Islet of Langerhans (tissue), 1 donor: ENCODE measurements around the gene R3HCC1L.

Source experiments
- FAIRE-seq: peaks from one replicate; lab custom pipeline; 2011; peaks lifted over from hg19 to GRCh38; lab: Jason Lieb, UNC

R3HCC1L gene

DNA sequence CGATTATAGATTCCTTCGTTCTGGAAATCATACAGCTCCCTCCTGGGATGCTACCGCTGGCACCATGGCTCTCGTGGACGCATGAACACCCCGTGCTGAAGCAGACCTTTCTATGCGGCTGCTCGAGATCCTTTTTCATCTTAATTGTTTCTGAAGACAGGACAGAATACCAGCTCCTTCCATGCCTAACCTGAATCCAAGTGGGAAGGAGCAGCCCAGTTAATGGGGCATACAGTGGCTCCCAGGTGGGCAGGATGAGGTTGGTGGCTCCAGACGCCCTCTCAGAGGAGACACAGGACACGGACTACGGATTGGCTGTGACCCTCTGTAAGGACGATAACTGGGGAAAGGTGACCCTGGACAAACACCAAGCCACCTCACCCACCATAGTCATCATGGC lies 152.0 kb downstream of the R3HCC1L start:
- FAIRE-seq, result no peak

DNA sequence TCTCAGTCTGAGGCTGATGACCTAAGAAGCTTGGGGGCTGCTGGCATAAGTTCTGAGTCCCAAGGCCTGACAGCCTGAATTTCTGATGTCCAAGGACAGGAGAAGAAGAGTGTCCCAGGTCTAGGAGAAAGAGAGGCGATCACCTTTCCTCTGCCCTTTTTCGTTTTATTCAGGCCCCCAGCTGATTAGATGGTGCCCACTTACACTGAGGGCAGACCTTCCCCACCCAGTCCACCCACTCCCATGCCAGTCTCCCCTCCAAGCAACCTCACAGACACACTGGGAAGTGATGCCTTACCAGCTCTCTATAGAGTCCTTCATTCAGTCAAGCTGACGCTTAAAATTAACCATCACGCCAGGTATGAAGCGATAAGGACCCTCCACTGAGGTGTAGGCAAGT lies 152.9 kb downstream of the R3HCC1L start:
- no peak for FAIRE-seq

DNA sequence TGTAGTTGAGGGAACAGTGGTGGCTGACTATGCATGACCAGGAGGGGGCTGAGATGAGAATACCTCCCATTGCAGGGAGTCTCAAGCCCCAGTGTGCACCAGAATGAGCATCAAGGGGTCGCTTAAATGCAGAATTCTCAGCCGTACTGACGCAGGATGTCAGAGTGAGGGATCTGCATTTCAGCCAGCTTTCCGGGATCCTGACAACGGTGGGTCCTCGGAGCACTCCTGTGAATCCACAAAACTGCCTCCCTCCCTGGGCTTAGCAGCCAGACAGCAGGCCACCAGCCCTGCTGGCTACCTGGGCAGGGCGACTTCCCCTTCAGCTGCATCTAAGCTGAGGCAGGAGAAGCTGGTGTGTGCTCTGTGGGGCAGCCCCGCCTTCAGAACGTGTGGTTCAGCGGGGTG lies 155.3 kb downstream of the R3HCC1L start:
- FAIRE-seq, result no peak

DNA sequence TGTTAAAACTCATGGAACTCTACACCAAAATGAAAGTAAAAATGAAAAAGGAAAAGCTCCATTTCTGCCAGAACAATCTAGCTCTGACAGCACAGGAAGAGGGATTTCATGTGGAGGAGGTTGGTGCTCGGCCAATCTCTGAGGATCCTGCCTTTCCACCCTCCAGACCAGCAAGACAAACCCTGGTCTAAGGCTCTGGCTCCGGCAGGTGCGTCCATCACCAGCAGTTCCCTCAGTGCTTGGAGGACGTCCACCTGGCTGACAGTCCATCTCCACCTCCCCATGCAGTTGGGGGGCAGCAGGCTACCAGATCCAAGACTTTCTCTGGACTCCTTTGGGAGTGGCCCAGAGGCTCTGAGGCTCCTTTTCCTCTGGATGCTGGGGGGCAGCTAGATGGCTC lies 158.5 kb downstream of the R3HCC1L start:
- no peak for FAIRE-seq

DNA sequence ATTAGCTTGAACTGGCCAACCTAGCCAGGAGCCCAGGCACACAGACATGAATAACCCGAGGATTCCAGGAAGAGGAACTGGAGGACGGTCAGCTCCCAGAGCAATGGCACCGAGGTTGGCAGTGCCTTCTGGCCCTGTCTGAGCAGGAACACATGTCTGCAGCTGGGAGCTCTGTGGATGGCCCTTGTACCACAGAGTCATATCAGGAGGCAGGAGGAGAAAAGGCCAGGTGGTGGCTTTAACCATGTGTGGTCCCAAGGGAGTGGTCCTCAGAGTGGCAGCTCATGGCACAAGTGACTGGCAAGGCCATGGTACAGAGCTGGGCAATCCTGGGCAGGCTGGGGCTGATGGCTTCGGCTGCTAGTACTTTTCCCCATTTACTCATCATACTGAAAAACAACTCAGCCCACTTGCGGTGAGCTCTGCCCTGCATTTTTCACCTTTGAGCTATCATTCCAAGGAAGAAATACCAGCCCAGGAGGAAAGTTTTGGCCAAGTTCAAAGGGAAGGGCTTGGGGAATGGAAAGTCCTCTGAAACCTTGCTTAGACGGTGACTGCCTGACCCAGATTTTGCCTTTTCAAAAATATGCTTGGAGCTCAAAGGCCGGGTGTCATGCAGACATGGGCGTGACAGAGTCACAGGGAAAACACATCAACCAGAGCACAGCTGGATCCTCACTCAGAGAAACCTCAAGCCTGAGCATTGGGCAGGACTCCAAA lies 159.3 kb downstream of the R3HCC1L start:
- FAIRE-seq, result no peak

DNA sequence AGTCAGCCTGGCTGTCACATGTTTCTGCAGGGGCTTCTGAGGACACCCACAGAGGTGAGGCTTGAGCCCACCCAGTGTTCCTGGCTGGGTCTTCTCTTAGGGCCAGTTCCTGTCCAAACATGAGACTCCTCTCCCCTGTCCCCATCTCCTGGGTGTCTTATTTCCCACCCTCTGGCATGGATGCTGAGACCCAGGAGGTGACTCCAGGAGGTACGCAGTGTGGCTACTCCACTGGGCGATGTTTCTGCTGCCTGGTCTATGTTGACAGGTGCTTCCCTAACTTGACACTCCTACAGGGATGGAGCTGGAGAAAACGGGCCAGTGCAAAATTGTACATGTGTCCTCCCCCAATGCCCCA lies 159.8 kb downstream of the R3HCC1L start:
- FAIRE-seq, result no peak
